Esophagus mucosa (tissue), 1 donor: ENCODE results near the gene MROH2B. TPM values are rescaled to one million over a fixed set of nuclear protein-coding genes. Genes with fewer than 3 reads are reported as not detected.

ENCODE experiments used
- ATAC-seq: fragments of 200-7000 bp; cut with Tn5 transposase; one replicate; pipeline ENCODE4 v1.9.1; 2020
- total RNA-seq: library from RNA; stranded (reverse); gene quantifications from one replicate; pipeline ENCODE4 v1.2.4, GENCODE V29; 2023
- donor health status: DM: yes; HTN: yes; CAD: no.

MROH2B gene
- total RNA-seq, 1 donor from 2014 or later: not detected

DNA sequence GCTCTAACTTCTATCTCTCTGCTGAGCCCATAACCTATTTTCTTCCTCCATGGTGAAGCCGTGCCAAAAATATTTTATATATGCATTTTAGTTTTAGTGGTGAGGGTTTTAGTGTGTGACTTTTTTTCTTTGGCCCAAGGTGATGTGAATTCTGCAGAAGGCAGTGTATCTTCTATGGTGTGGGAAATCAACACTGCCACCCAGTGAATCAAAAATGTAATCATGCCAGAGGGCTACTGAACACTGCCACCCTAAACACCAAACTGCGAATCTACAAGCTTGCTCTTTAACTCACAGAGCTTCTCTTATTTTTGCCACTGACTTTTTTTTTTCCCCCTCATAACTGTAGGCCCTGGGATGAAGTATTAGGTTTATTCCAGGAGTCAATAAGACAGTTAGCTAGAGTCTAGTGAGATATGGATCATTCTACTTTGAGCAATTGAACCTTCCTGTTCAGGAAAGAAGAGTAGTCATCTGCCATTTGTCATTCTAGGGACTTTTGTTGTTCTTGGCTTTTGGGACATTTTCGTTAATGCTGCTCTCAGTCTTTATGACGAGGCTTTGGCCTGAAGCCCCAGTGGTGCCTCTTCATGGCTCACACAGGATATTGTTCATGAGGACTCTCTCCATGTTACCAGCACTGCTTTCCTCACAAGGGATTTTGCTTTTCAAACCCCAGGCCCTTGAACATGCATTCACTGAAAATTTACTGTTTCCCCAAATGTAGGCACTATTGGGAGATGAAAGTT is 108.8 kb downstream of the MROH2B start:
- ATAC-seq: no peak

DNA sequence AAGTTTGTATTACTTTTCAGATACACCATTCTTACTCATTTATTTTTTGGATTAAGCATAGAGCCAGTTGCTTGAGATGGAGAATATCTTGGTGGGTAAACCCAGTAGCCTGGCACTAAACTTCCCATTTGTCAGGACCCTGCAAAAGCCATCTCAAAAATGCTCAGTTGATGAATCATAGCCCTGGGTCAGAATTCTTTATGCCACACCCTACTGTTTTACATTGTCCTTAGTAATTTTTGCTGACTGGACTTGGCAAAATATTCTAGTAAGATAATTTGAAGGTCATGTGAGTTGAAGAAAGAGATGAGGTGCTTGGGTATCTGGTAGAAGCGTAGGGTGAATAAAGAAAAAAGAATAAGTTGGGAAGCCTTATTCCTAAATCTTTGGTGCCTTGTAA is 111.1 kb downstream of the MROH2B start:
- ATAC-seq: no peak

DNA sequence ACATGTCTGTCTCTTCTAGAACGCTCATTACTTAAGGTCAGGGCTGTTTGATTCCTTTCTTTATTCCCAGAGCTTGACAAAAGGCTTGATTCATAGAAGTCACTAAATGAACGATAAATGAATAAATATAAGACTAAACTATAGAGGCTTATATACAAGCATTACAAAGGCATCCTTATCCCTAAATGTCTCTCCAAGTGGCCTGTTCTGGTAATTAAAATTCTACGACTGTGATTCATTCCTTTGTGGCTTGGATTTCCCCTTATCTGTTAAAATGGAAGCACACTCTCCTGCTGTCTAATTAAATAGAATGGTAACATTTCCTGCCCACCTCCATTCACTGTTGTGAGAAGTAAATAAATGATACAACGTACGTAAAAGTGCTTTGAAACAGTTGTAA is 112.3 kb downstream of the MROH2B start:
- ATAC-seq: no peak

DNA sequence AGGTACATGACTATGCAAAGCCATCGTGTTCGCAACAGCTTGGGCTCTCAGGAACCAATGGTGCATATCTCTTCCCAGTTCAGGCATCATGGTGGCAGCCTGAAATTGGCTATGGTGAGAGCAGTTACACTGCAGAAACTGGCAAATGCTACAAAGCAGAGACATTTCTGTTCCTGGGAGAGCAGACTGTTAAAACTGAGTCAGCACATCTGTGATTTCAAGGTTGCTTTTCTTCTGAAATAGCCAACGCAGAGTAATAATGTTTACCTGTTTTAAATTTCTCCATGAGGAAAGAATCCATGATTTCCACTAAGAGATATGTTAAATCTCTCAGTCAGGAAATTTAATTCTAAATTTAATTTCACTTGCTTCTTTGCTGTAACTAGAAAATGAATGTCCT is 114.1 kb downstream of the MROH2B start:
- ATAC-seq: no peak

DNA sequence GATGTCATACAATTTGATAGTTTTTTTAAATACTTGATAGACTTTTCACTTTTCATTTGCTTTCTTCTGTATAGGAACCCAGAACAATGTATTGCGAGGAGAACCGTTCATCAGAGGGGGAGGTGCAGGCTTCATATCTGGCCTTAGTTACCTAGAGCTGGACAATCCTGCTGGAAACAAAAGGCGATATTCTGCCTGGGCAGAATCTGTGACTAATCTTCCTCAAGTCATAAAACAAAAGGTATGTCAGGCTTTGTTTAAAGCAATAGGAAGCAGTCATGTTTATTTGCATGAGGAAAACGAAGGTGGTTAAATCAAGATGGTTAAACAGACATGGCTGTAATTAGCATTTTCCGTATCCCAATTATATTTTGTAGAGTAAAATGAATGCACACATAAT is 115.8 kb downstream of the MROH2B start:
- no peak for ATAC-seq

Other genes starting within 250 kb of the MROH2B start
- 1,416 TPM for gene RPL37, start 236.1 kb downstream of the MROH2B start, total RNA-seq
- gene CARD6, start 230.0 kb downstream of the MROH2B start, total RNA-seq: 15.9 TPM
- 8.4 TPM for gene C7, start 161.8 kb downstream of the MROH2B start, total RNA-seq
- gene C6, start 142.2 kb upstream of the MROH2B start, total RNA-seq: not detected